MCF 10A (cell line): ENCODE data around the gene SLIT3. TPM values are rescaled to one million over a fixed set of nuclear protein-coding genes. Genes with fewer than 3 reads are reported as not detected.

ENCODE experiments used
- BruUV-seq: library from RNA; stranded (reverse); fragments of 400-500 nt; replicated peaks from 2 replicates; lab custom pipeline; 2021; lab: Mats Ljungman, UMichigan
- CTCF ChIA-PET: fragments of 300-600 bp; sonication (Branson Sonifier 250); formaldehyde crosslinking; extraction: SDS; loops from one replicate; lab custom pipeline; 2021; ENCODE audit warnings: antibody characterized with exemption, inconsistent platforms; lab: Yijun Ruan, JAX
- POLR2A ChIA-PET: fragments of 300-600, 350-650 bp; sonication (Branson Sonifier 250); formaldehyde crosslinking; extraction: SDS; loops from one replicate; lab custom pipeline; 2020; ENCODE audit warnings: antibody characterized with exemption, inconsistent platforms; lab: Yijun Ruan, JAX
- DNase-seq: peaks from one replicate; pipeline ENCODE4 v3.0.0-alpha.2; 2018; ENCODE audit not compliant: unreplicated experiment
- H3K27ac Mint-ChIP-seq: one replicate; pipeline ENCODE4 v1.8.0; 2022; ENCODE audit warnings: mild to moderate bottlenecking, low read depth, mixed read lengths; ENCODE audit not compliant: unreplicated experiment
- H3K27me3 Mint-ChIP-seq: one replicate; pipeline ENCODE4 v1.8.0; 2022; ENCODE audit warnings: mixed read lengths; ENCODE audit not compliant: insufficient read depth, unreplicated experiment
- H3K36me3 Mint-ChIP-seq: one replicate; pipeline ENCODE4 v1.8.0; 2022; ENCODE audit warnings: mild to moderate bottlenecking, moderate library complexity, mixed read lengths; ENCODE audit not compliant: insufficient read depth, unreplicated experiment
- H3K4me1 Mint-ChIP-seq: one replicate; pipeline ENCODE4 v1.8.0; 2022; ENCODE audit warnings: mixed read lengths; ENCODE audit not compliant: insufficient read depth, unreplicated experiment
- H3K4me3 Mint-ChIP-seq: one replicate; pipeline ENCODE4 v1.8.0; 2022; ENCODE audit warnings: mild to moderate bottlenecking, moderate library complexity, mixed read lengths; ENCODE audit not compliant: unreplicated experiment
- H3K9me3 Mint-ChIP-seq: one replicate; pipeline ENCODE4 v1.8.0; 2022; ENCODE audit warnings: mixed read lengths; ENCODE audit not compliant: unreplicated experiment
- intact Hi-C: fragments of 100-400 bp; cut with micrococcal nuclease; formaldehyde crosslinking; loops from 2 replicates; pipeline ENCODE4 v1.14.1; 2022
- total RNA-seq: library from RNA; stranded (reverse); gene quantifications from 2 replicates; pipeline ENCODE4 v1.2.3, GENCODE V29; 2022
- TF ChIP-seq, protein P1 (sequence below): fragments of 200-600 bp; IDR thresholded peaks from one replicate; pipeline ENCODE4 v1.8.0; 2022; ENCODE audit warnings: antibody characterized with exemption, mild to moderate bottlenecking; ENCODE audit not compliant: unreplicated experiment

Gene SLIT3
- total RNA-seq, 1 experiment from 2014 or later = 0.89 TPM

DNA sequence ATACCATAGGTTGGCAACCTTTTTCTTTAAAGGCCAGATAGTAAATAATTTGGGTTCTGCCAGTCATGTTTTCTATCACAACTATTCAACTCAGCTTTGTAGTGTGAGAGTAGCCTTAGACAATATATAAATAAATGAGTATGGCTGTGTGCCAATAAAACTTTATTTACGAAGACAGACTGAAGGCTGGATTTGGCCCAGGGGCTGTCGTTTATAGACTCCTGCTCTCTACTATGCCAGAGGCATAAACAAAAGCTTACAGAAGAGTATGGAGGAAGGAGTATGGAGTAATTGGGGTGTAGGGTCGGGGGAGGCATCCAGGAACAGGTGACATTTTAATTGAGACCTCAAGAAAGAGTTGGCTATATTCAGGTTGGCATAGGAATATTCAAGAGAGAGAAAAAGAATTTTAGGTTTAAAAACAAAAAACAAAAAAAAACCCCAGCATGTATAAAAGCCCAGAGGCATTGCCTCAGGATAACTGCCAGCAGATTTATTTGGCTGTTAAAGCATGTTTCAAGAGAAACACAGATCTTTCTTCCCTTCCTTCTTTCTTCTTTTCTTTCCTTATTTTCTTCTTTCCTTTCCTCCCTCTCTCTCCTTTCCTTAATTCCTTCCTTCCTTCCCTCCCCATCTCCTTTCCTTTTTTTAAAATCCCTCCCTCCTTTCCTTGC, 39.9 kb downstream of the SLIT3 start:
- H3K27ac Mint-ChIP-seq = no peak overlapping the region
- CTCF ChIA-PET = interaction anchor here (0.7 to 2.2 kb wide), 3 partner anchors 60 to 288 kb away, joined by 3 to 6 read pairs (median 3); no protein-coding TSS in a partner anchor

DNA sequence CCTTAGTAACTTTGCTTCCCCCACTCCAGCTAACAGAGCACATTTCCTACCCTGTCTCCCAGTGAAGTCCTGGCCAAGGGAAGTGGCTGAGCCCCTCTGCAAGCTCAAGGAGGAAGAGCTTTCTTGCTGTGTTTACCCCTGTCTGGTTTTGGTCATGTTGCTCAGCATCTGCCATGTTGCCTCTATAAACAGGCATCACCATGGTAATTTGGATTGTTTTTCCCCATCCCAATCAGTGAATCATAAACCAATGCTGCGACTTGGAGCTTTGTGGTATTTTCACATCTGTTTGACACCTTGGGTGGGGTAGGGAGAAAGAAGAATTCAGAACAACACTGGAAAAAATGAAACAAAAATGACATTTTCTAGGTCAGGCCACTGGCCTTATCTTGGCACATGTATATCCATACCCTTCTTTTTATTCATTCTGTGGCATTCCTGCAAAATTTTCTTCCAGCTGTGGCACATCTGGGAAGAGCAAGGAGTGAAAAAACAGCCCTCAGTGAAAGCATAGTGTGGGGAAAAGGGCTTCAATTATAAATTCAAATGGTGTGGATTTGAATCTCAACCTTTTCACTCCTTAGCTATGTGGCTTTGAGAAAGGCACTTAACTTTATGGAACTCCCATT, 42.5 kb downstream of the SLIT3 start:
- Mint-ChIP-seq H3K9me3 (peaks cover 17% of the 10 kb centered on the region), H3K27me3 (no peaks in the 10 kb centered on the region), H3K27ac (no peak overlapping the region), H3K4me1 (no peaks in the 10 kb centered on the region), H3K36me3 (no peaks in the 10 kb centered on the region), H3K4me3 (no peak overlapping the region)
- ChIA-PET POLR2A (no interaction called here), CTCF (interaction anchor here (0.8 to 1.1 kb wide), 3 partner anchors 13 to 271 kb away, joined by 3 to 4 read pairs (median 3); no protein-coding TSS in a partner anchor)
- intact Hi-C loops = no loop called here
- TF ChIP-seq, protein P1, sequence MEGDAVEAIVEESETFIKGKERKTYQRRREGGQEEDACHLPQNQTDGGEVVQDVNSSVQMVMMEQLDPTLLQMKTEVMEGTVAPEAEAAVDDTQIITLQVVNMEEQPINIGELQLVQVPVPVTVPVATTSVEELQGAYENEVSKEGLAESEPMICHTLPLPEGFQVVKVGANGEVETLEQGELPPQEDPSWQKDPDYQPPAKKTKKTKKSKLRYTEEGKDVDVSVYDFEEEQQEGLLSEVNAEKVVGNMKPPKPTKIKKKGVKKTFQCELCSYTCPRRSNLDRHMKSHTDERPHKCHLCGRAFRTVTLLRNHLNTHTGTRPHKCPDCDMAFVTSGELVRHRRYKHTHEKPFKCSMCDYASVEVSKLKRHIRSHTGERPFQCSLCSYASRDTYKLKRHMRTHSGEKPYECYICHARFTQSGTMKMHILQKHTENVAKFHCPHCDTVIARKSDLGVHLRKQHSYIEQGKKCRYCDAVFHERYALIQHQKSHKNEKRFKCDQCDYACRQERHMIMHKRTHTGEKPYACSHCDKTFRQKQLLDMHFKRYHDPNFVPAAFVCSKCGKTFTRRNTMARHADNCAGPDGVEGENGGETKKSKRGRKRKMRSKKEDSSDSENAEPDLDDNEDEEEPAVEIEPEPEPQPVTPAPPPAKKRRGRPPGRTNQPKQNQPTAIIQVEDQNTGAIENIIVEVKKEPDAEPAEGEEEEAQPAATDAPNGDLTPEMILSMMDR = no peak
- no peak for DNase-seq
- no TSS peak for BruUV-seq

More for the DNA sequence above, 39.9 kb downstream of the SLIT3 start:
- TF ChIP-seq, protein P1 = no peak
- no peak overlapping the region for H3K4me3 Mint-ChIP-seq
- H3K27me3 Mint-ChIP-seq = no peaks in the 10 kb centered on the region
- no peaks in the 10 kb centered on the region for H3K4me1 Mint-ChIP-seq
- H3K36me3 Mint-ChIP-seq = no peaks in the 10 kb centered on the region
- no TSS peak for BruUV-seq
- POLR2A ChIA-PET = no interaction called here
- no peak for DNase-seq
- intact Hi-C loops = no loop called here
- peaks cover 17% of the 10 kb centered on the region for H3K9me3 Mint-ChIP-seq

DNA sequence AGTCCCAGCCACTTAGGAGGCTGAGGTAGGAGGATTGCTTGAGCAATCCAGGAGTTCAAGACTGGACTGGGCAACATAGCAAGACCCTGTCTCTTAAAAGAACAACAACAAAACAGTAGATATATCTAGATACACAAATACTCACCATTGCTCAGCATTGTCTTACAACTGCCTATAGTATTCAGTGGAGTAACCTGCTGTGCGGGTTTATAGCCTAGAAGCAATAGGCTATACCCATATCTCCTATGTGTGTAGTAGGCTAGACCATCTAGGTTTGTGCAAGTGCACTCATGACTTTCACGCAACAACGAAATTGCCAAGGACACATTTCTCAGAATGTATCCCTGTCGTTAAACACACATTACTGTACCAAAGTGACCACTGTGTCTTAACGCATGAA, 44.7 kb downstream of the SLIT3 start:
- CTCF ChIA-PET = interaction anchor here (0.6 to 2.7 kb wide), 4 partner anchors 10 to 251 kb away, joined by 3 to 12 read pairs (median 4); no protein-coding TSS in a partner anchor
- no peak overlapping the region for H3K4me3 Mint-ChIP-seq
- POLR2A ChIA-PET = no interaction called here
- TF ChIP-seq, protein P1 = no peak
- no TSS peak for BruUV-seq
- intact Hi-C loops = no loop called here
- H3K27ac Mint-ChIP-seq = no peak overlapping the region
- no peaks in the 10 kb centered on the region for H3K4me1 Mint-ChIP-seq
- no peaks in the 10 kb centered on the region for H3K27me3 Mint-ChIP-seq
- peaks cover 8% of the 10 kb centered on the region for H3K9me3 Mint-ChIP-seq
- no peaks in the 10 kb centered on the region for H3K36me3 Mint-ChIP-seq
- no peak for DNase-seq

DNA sequence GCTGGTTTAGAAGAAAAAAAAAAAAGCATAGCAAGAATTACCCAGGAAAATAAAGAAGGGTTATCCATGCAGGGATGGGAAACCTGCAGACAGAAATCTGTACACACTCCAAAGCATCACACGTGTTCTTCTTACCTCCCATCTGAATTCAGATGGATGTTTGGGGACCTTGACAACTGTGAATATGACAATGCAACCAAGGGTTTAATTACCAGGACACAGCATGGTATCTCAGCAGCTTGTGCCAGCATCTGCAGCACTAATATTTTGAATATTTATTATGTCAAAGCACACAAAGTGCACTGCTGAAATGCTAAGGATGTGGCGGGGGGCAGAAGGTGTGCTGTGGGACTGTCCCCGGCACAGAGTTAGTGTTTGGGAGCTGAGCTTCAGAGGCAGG, 47.9 kb downstream of the SLIT3 start:
- Mint-ChIP-seq H3K27ac (no peak overlapping the region), H3K9me3 (peaks cover 5% of the 10 kb centered on the region)

More for the DNA sequence above, 47.9 kb downstream of the SLIT3 start:
- intact Hi-C loops = no loop called here
- BruUV-seq = no TSS peak
- TF ChIP-seq, protein P1 = no peak
- DNase-seq = no peak
- POLR2A ChIA-PET = no interaction called here
- Mint-ChIP-seq H3K4me3 (no peak overlapping the region), H3K36me3 (no peaks in the 10 kb centered on the region), H3K27me3 (no peaks in the 10 kb centered on the region), H3K4me1 (no peaks in the 10 kb centered on the region)
- CTCF ChIA-PET = interaction anchor here (1.2 kb wide), 1 partner anchor 10 kb away, joined by 4 read pairs; no protein-coding TSS in a partner anchor
